Stimulated activated CD4-positive, alpha-beta T cell treated with anti-CD3 and anti-CD28 coated beads, Interleukin-1b, Interleukin-23, amount 100 ng/mL, for 1 hour (primary cell): ENCODE data around the gene STARD13.

Source experiments
- DNase-seq, 2 donors: peaks; one replicate each; pipeline ENCODE4 v3.0.0-alpha.2; 2020; ENCODE audit warnings: low read depth in 2 of 2

The STARD13 gene, protein sequence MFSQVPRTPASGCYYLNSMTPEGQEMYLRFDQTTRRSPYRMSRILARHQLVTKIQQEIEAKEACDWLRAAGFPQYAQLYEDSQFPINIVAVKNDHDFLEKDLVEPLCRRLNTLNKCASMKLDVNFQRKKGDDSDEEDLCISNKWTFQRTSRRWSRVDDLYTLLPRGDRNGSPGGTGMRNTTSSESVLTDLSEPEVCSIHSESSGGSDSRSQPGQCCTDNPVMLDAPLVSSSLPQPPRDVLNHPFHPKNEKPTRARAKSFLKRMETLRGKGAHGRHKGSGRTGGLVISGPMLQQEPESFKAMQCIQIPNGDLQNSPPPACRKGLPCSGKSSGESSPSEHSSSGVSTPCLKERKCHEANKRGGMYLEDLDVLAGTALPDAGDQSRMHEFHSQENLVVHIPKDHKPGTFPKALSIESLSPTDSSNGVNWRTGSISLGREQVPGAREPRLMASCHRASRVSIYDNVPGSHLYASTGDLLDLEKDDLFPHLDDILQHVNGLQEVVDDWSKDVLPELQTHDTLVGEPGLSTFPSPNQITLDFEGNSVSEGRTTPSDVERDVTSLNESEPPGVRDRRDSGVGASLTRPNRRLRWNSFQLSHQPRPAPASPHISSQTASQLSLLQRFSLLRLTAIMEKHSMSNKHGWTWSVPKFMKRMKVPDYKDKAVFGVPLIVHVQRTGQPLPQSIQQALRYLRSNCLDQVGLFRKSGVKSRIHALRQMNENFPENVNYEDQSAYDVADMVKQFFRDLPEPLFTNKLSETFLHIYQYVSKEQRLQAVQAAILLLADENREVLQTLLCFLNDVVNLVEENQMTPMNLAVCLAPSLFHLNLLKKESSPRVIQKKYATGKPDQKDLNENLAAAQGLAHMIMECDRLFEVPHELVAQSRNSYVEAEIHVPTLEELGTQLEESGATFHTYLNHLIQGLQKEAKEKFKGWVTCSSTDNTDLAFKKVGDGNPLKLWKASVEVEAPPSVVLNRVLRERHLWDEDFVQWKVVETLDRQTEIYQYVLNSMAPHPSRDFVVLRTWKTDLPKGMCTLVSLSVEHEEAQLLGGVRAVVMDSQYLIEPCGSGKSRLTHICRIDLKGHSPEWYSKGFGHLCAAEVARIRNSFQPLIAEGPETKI

DNA sequence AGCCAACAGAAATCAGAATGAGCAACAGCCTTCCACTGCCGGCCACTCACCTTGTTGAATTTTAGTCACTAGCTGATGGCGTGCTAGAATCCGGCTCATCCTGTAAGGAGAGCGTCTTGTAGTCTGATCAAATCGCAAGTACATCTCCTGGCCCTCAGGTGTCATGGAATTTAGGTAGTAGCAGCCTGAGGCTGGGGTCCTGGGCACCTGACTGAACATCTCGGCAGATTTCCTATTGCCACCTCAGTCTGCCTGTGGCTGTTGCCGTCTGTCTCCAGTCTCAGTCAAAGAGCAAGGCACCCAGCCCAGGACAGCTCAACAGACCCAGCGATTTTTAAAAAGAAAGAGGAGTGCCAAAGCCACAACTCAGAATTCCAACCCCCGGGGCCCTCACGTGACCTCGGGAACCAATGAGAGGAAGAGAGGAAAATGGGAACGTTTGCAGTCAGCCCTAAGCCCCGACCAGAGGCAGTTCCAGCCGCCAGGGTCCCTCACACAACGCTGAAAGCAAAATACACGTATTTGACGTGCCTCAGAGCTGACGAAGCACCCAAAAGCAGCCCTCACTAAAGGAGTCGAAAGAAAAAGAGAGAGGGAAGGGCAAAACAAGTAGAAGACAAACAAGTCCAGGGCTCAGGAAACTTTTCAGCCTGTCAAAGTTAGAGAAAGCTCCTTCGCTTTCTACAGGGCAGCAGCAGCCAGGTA is at the start of gene STARD13:
Gene STARD13, minus strand, starts transcription at position 336 of the 705 bp plus-strand sequence. Its CDS starts 117 bp downstream, at position 219.
- no peak for DNase-seq

DNA sequence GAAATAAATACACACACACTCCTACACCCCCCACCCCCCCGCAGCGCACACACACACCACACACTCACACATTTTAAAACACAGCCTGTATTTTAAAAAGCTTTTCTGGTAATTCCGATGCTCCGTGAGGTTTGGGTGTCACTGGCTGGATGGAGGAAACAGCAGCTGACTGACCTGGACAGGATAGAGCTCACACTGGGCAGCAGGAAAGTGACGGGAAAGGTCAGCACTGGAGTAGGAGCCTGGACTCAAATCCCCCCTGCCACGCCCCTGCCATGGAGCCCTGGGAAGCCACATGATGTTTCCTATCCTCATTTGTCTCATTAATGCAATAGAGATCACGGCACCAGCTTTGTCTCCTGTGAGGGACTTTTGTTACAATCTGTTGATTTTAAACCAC is 49.3 kb upstream of the STARD13 start:
- no peak for DNase-seq

- no peak for DNase-seq
Measured at GRCh38 chr13:33331962-33332361, 46.4 kb upstream of the STARD13 start.

DNA sequence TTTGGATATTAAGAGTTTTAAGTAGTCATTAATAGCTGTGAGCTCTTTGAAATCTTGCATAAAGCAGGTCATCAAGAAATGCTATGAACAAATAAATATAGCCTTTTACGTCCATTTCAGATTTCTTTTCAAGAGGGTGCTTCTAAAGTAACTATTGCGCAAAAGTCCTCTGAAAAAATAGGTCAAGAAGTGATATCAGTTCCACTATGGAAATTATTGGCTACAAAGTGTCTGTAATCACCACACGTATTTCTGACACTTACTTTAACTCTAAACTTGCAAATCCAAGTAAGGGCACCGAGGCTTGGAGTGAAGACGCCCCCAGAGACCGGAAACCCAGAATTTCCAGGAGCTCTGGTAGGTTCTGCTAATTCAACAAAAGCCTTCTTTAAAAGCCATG is 44.9 kb upstream of the STARD13 start:
- DNase-seq: no peak

GRCh38 chr13:33328701-33329100 is 43.1 kb upstream of the STARD13 start:
- no peak for DNase-seq

DNA sequence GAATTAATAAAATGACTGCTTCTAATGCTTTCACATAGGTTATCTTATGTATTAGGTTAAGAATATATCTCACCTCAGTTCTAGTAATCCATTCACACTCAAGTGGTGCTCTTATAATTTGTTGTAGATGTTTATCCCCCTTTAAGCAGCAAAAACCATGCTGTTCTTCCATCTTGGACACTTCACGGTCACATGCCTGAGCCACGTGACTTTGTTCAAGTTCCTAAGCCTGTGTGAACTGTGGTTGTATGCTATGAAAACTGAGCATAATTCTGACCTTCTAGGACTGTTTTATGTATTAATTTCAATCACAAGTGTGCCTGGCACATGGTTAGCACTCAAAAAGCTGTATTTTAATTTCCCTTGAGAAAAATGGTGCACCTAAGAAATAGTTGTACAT is 41.2 kb upstream of the STARD13 start:
- DNase-seq: no peak

- DNase-seq: no peak
Measured at GRCh38 chr13:33326246-33326645, 40.7 kb upstream of the STARD13 start.

GRCh38 chr13:33323801-33324510 is 38.4 kb upstream of the STARD13 start:
- no peak for DNase-seq

DNA sequence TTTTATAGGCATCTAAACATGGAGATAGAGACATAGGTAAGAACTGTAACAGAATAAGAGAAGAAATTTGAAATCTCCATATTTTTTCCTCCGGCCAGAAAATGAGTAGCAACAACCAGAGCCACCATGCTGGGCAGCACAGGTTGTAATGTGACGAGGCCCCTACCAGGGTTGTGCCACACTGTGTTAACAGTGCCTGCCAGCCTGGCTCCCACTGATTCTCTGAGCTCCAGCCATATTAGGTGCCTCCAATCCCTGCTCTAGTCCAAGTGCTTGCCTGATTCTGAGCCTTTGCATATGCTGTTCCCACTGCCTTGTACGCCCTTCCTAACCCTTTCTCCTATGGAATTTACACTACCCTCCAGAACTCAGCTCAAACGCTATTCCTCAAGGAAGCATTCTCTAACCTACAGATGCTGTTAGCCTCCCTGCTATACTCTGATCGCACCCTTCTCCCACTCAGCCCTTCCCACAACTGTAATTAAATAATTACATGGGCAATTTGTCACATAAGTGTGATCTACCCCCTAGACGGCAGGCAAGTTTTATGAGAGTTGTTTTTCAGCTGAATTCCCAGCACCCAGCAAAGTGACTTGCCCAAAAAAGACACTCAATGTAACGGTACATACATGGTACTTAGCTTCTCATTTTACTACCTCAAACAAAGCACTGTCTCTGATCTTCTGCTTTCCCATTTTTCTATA is 37.6 kb upstream of the STARD13 start:
- DNase-seq: no peak

DNA sequence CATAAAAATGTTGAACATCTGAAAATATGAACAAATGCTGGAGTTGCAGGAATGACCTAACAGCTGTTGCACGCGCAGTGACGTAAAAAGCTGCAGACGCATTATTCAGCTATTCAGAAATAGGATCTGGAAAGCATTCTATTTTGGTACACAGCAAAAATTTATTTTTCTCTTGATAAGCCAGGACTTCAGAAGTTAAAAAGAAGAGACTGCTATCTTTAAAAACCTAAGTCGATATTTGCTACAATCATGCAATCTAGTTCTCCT is 36.9 kb upstream of the STARD13 start:
- DNase-seq: no peak

- DNase-seq: no peak
Measured at GRCh38 chr13:33321686-33322542, 36.4 kb upstream of the STARD13 start.

DNA sequence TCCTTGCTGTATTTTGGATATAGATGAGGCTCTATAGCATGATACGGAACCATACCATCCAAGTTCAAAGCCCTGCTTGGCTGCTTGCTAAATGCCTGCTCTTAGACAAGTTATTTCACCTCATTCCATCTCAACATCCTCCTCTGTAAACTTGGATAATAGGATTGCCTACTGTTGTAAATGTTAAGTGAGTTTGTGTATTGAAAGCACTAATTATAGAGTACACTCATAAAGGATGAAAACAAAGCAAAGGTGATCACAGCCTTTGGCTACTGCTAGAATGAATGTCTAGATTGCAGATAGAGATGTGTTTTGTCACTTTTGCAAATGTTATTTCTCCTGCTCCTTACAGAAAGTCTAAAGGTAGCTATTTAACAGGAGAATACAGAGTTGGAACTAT is 34.3 kb upstream of the STARD13 start:
- no peak for DNase-seq

DNA sequence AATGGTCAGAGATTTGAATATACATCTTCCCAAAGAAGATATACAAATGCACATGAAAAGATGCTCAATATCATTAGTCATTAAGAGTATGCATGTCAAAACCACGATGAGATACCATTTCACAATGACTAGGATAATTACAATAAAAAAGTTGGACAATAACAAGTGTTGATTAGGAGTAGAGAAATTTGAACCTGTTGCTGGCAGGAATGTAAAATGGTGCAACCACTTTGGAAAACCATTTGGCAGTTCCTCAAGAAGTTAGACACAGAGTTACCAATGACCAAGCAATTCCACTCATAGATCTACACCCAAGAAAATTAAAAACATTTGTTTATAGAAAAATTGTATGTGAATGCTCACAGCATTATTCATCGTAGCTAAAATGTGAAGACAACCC is 33.2 kb upstream of the STARD13 start:
- DNase-seq: no peak

DNA sequence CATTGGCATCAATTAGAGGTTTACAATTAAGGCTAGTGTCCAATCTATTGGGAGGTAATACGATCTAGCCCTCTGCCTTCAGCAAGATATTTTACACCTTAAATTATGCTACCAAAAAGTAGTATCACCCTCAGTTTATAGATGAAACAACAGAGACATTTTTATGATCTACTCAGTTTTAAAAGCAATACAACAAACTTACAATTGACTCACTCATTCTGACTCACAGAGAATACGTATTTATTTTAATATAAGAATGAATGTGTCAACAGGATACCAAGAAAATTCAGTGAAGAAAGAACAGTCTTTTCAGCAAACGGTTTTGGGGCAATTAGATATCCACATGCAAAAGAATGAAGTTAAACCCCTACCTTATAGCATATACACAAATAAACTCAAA is 32.5 kb upstream of the STARD13 start:
- no peak for DNase-seq

DNA sequence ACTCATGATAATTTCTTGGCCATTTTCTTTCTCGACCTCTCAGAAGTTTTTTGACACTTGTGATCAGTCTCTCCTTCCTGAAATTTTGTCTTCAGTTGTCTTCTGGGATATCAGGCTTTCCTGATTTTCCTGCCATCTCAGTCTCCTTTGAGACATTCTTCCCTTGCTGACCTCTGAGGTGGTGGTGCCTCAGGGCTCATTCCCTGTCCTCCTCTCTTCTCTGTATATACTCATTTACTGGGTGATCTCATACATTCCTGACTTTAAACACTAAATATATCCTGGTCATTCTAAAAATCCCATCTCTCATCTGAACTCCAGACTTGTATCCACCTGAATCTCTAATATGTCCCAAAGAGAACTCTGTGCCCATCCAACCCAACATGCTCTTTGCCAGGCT is 31.3 kb upstream of the STARD13 start:
- no peak for DNase-seq

GRCh38 chr13:33313504-33313903 is 27.9 kb upstream of the STARD13 start:
- DNase-seq: no peak

GRCh38 chr13:33312861-33313212 is 27.3 kb upstream of the STARD13 start:
- DNase-seq: no peak

DNA sequence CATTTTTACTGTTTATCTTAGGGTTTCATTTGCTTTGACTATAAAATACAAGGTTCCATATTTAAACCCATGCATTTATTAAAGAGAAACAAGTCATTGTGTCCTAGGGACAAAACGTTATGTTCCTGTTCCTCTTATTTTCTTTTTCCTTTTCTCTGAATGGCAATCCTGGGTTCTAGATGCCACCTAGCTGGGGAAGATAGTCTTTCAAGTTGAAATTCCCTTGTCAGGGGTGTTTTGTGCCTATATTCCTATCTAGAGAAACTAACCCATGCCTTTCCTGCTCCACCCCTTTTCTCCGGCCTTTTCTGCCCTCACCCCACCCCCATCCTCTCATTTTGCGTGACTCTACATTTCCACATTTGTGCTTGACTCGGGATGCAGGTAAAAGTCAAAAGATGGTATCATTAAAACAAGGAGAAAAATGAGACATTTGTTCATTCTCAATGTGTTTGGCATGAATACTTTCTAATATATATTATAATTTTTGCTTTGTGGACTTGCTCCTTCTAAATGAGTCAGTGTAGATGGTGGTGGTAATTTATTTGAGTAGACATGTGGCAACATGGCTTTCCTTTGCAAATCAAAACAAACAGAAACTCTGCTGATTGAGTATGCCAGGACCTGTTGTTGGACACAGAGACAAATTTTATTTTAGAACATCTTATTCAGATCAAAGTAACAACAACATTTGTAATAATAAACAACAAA is 26.8 kb upstream of the STARD13 start:
- no peak for DNase-seq

- no peak for DNase-seq
Measured at GRCh38 chr13:33311040-33311439, 25.5 kb upstream of the STARD13 start.
